Prostate gland (tissue), 2 donors: Measurements from ENCODE around the gene GRAMD1B. TPM values are rescaled to one million over a fixed set of nuclear protein-coding genes. Genes with fewer than 3 reads are reported as not detected.

Source experiments
- DNase-seq: peaks from one replicate; pipeline ENCODE4 v3.0.0-alpha.2; 2019; ENCODE audit warnings: low spot score
- H3K27ac ChIP-seq, 2 donors: fragments of 200-600 bp; sonication (generic); 2 replicates each; pipeline ENCODE4 v1.5.1; 2017 to 2019
- H3K27me3 ChIP-seq: fragments of 200-600 bp; sonication (generic); replicated peaks from 2 replicates; pipeline ENCODE4 v1.5.1; 2019; ENCODE audit not compliant: insufficient read depth
- H3K36me3 ChIP-seq, 2 donors: fragments of 200-600 bp; sonication (generic); 1 replicate in 1 of 2; 2 replicates in 1 of 2; pipeline versions ENCODE4 v1.5.1 to v1.8.1; 2017 to 2019
- H3K4me1 ChIP-seq: fragments of 200-600 bp; sonication (generic); replicated peaks from 2 replicates; pipeline ENCODE4 v1.5.1; 2019
- H3K4me3 ChIP-seq, 2 donors: fragments of 200-600 bp; sonication (generic); 2 replicates each; pipeline ENCODE4 v1.5.1; 2017 to 2019
- H3K9me3 ChIP-seq: fragments of 200-600 bp; sonication (generic); 2 replicates; pipeline ENCODE4 v1.5.1; 2017
- POLR2A ChIP-seq: fragments of 450-650 bp; IDR thresholded peaks from one replicate; pipeline ENCODE4 v1.6.1; 2016; ENCODE audit warnings: antibody characterized with exemption, mild to moderate bottlenecking
- POLR2AphosphoS5 ChIP-seq: sonication (generic); formaldehyde crosslinking; IDR thresholded peaks from one replicate; pipeline ENCODE4 v1.6.1; 2017; ENCODE audit warnings: antibody characterized with exemption
- WGBS: methylation state at CpG from one replicate; pipeline ENCODE4 v1.1.5; 2018; 5-methylcytosine and 5-hydroxymethylcytosine counted together
- intact Hi-C: fragments of 100-400 bp; cut with DNase I; formaldehyde crosslinking; loops from one replicate; pipeline ENCODE4 v1.14.2; 2022
- total RNA-seq, 2 donors: library from RNA; depleted of rRNA; stranded (reverse); fragments of >200 nt; gene quantifications; one replicate each; pipeline ENCODE4 v1.1.0, GENCODE V29; 2016
- TF ChIP-seq, protein P1 (sequence below), 4 experiments: fragments of 200-600 bp in 2 of 4; fragments of 450-650 bp in 2 of 4; sonication (generic) in 2 of 4; IDR thresholded peaks; 1 replicate in 3 of 4; 2 replicates in 1 of 4; pipeline ENCODE4 v1.5.1; 2016 to 2019; ENCODE audit warnings: antibody characterized with exemption in 4 of 4, mild to moderate bottlenecking in 2 of 4, moderate library complexity in 2 of 4

Gene GRAMD1B
- total RNA-seq, 2 donors from 2014 or later = 4.5 to 27.2 TPM

DNA sequence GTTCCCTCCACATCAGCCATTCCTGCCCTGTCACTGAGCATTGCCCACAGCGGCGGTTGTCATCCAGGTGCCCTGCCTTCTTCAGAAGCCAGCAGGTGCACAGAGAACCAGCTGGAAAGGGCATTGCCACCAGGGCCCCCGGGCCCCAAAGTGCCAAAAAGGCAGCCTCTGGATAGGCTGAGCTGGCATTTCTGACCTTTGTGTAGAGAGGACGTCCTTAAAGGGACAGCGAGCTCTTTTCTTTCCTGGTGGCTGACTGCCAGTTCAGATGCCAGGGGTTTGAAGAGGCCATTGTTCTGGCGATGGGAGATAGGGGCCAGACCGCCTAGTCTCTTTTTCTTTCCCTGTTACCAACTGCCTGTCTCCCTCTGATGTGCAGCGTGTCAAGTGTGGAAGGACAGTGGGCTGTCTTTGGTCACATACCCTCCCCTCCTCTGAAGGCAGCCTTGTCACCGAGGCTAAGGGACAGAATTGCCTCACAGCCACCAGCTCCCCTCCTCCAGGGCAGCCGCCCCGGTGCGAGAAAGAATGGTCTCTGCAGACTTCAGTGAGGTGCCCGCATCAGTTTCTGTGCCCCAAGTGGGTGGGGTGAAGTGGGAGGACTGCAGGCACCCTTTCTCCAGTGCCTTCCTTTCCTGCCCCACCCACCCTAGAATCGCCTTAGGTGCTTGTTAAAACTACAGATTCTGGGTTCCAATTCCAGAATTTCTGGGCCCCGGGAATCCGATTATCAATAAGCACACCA is 114.7 kb downstream of the GRAMD1B start:
- no peaks in the 10 kb centered on the region for H3K9me3 ChIP-seq
- no peaks in the 10 kb centered on the region for H3K27me3 ChIP-seq
- H3K27ac ChIP-seq = no peak overlapping the region
- DNase-seq = no peak
- WGBS = 65% methylated on average over 16 of the region's 16 CpGs
- intact Hi-C loops = no loop called here
- no peaks in the 10 kb centered on the region for H3K4me1 ChIP-seq
- no peaks in the 10 kb centered on the region for H3K36me3 ChIP-seq
- TF ChIP-seq, protein P1, sequence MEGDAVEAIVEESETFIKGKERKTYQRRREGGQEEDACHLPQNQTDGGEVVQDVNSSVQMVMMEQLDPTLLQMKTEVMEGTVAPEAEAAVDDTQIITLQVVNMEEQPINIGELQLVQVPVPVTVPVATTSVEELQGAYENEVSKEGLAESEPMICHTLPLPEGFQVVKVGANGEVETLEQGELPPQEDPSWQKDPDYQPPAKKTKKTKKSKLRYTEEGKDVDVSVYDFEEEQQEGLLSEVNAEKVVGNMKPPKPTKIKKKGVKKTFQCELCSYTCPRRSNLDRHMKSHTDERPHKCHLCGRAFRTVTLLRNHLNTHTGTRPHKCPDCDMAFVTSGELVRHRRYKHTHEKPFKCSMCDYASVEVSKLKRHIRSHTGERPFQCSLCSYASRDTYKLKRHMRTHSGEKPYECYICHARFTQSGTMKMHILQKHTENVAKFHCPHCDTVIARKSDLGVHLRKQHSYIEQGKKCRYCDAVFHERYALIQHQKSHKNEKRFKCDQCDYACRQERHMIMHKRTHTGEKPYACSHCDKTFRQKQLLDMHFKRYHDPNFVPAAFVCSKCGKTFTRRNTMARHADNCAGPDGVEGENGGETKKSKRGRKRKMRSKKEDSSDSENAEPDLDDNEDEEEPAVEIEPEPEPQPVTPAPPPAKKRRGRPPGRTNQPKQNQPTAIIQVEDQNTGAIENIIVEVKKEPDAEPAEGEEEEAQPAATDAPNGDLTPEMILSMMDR (IDR thresholded peaks at IDR 0.05) = no peak
- H3K4me3 ChIP-seq = no peak overlapping the region

GRCh38 chr11:123545726-123546270 is 115.7 kb downstream of the GRAMD1B start:
- no peaks in the 10 kb centered on the region for H3K36me3 ChIP-seq
- no peaks in the 10 kb centered on the region for H3K27me3 ChIP-seq
- H3K9me3 ChIP-seq = no peaks in the 10 kb centered on the region
- intact Hi-C loops = no loop called here
- TF ChIP-seq POLR2A (no peak), POLR2AphosphoS5 (no peak)
- TF ChIP-seq, protein P1 (IDR thresholded peaks at IDR 0.05) = no peak
- no peak overlapping the region for H3K4me3 ChIP-seq
- H3K27ac ChIP-seq = no peak overlapping the region
- DNase-seq = no peak
- 92% methylated on average over 4 of the region's 4 CpGs for whole genome bisulfite sequencing
- no peaks in the 10 kb centered on the region for H3K4me1 ChIP-seq

DNA sequence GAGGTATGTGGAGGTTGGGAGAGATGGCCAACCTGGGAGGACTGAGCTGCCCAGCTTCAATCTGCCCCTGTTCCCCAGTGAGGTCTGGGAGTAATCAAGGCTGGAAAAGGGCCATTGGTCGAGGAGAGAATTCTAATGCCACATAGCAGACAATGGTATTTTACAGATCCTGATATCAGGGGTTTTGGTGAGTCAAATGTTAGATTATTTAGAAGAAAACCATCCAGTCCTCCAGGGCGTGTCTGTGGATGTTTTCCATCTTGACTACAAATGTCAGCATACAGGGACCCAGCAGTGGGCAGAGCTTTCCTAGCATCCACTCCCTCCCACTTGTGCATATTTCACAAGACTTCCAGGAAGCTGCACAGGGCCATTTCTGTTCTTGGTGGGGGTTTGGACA is 116.4 kb downstream of the GRAMD1B start:
- no peak overlapping the region for H3K27ac ChIP-seq
- intact Hi-C loops = no loop called here
- WGBS = 93% methylated on average over 2 of the region's 2 CpGs
- H3K4me1 ChIP-seq = no peaks in the 10 kb centered on the region
- no peaks in the 10 kb centered on the region for H3K36me3 ChIP-seq
- H3K4me3 ChIP-seq = no peak overlapping the region
- no peaks in the 10 kb centered on the region for H3K9me3 ChIP-seq
- TF ChIP-seq POLR2AphosphoS5 = no peak
- TF ChIP-seq POLR2A = no peak
- TF ChIP-seq, protein P1 (IDR thresholded peaks at IDR 0.05) = no peak
- H3K27me3 ChIP-seq = no peaks in the 10 kb centered on the region
- no peak for DNase-seq

GRCh38 chr11:123547180-123547579 is 117.1 kb downstream of the GRAMD1B start:
- TF ChIP-seq POLR2A (no peak), POLR2AphosphoS5 (no peak)
- TF ChIP-seq, protein P1 (IDR thresholded peaks at IDR 0.05) = no peak
- no peak overlapping the region for H3K4me3 ChIP-seq
- DNase-seq = no peak
- H3K36me3 ChIP-seq = no peaks in the 10 kb centered on the region
- H3K9me3 ChIP-seq = no peaks in the 10 kb centered on the region
- H3K27me3 ChIP-seq = no peaks in the 10 kb centered on the region
- H3K4me1 ChIP-seq = no peaks in the 10 kb centered on the region
- intact Hi-C loops = no loop called here
- no peak overlapping the region for H3K27ac ChIP-seq

DNA sequence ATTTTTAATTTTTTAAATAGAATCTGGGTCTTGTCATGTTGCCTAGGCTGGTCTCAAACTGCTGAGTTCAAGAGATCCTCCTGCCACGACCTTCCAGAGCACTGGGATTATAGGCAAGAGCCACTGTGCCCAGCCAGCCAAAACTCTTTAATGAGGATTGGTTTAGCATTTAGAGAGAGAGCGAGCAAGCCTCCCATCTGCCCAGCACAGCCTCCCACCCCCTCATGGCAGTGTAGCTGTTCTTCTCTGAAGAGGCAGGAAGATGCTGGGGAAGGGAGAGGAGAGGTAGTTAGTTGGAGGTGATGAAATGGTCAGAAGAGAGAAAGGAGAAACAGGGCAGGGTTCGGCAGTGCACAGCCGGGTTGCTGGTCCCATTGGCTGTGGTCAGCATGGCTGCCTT is 118.7 kb downstream of the GRAMD1B start:
- H3K36me3 ChIP-seq = no peaks in the 10 kb centered on the region
- TF ChIP-seq POLR2A = no peak
- TF ChIP-seq, protein P1 (IDR thresholded peaks at IDR 0.05) = no peak
- no peak for TF ChIP-seq POLR2AphosphoS5
- H3K4me1 ChIP-seq = no peaks in the 10 kb centered on the region
- H3K4me3 ChIP-seq = no peak overlapping the region
- H3K9me3 ChIP-seq = no peaks in the 10 kb centered on the region
- WGBS = 91% methylated on average over 4 of the region's 4 CpGs
- DNase-seq = no peak
- H3K27me3 ChIP-seq = no peaks in the 10 kb centered on the region
- H3K27ac ChIP-seq = no peak overlapping the region
- intact Hi-C loops = no loop called here
